HG03103 (cell line): ENCODE results near the gene MSL3B.

Experiments used
- ATAC-seq: cut with Tn5 transposase; IDR thresholded peaks from one replicate; pipeline ENCODE4 v1.9.1; 2021; ENCODE audit warnings: low read depth; ENCODE audit not compliant: unreplicated experiment

The MSL3B gene

GRCh38 chr2:233853883-233854240 is 14.3 kb downstream of the MSL3B start:
- ATAC-seq, result no peak

DNA sequence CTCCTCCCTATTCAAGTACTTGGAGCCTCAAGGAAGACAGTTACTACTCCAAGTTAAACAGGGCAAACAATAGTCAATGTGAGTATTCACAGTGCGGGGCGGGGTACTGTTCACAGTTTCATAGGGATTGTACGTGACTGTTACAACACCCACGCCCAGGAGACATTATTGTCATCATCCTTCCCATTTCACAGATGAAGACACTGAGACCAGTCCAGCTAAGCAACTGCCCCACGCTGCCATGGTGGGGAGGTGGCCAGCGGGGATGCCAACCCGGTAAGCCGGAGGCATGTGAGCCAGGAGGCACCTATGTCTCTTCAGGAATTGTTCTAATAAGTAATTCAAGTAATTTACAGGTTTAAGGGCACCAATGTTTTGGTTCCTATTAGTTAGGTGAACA is 14.8 kb downstream of the MSL3B start:
- no peak for ATAC-seq

DNA sequence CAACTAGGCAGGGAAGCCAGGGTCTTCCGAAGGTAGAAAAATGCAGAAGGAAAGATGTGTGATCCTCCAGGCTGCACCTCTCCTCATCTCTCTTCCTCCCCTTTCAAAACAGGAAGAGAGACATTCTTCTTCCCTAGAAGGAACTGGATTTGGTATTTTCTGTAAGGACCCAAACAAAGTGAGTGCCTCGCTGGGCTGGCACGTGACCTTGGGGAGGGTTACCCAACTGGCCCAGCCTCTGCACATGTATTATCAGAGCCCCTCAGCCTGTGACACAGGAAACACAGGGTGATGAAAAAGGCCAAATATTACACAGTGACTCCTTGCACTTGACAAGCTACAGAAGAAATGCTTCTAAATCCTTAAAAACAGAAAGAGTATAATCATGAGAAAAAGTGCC is 16.1 kb downstream of the MSL3B start:
- ATAC-seq, result no peak

DNA sequence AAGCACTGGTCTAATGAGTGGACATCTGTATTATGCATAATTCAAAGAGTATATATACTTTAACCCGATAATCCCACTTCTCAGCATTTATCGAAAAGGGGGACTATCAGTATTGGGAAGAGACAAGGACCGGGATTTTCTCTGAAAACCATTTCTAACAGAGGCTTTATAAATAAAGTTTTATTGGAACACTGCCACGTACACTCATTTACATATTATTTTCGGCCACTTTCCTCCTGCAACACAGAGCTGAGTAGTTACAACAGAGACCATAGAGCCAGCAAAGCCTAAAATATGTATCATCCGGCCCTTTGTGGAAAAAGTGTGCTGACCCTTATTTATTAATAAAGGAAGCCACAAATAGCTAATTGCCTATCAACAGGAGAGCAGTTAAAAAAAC is 17.0 kb downstream of the MSL3B start:
- ATAC-seq, result no peak

DNA sequence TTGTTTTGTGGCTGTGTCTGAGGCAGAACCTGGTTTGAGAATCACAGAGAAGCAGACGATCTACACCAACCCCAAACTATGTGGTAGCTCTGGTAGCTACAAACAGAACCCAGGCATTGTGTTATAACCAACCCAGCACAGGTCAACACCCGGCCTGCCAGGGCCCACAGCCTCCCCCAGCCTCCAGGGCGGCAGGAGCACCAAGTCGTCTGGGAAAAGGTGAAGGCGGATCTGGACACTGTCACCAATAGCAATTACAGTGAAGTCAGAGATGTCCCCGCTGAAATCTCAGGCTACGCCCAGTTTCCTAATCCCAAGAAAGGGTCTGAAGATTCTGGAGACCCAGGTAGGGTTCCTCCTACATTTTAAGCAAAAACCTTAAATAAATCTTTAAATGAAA is 17.4 kb downstream of the MSL3B start:
- no peak for ATAC-seq

DNA sequence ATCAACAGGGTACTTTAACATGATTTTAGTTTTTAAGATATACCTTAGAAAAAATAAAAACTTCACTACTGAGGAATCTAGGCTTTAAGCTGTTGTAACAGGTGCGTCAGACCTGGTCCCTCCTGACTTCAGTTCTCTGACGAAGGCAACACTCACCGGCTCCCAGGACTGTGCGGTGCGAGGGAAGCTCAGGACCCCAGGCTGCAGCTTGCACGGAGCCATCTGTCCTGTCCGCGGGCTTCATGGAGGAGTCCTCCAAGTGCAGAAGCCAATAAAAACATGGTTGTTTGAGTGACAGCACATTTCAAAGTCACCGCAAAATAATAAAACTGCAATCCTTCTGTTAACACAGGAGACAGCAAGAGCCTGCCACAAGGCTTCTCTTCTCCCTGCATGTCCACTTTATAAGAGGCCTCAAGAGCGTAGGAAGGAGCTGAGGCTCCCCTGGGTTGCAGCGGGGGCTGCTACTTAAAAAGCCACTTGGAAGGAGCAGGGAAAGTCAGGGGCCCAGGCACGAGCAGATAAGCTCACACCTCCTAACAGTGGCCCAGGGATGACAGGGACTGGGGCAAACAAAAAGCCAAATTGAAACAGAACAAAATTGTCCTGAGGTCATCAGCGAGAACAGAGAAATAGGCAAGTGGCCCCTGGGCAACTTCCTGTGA is 18.4 kb downstream of the MSL3B start:
- no peak for ATAC-seq

- ATAC-seq, result no peak
These were observed 19.9 kb downstream of the MSL3B start for GRCh38 chr2:233848276-233848675.

DNA sequence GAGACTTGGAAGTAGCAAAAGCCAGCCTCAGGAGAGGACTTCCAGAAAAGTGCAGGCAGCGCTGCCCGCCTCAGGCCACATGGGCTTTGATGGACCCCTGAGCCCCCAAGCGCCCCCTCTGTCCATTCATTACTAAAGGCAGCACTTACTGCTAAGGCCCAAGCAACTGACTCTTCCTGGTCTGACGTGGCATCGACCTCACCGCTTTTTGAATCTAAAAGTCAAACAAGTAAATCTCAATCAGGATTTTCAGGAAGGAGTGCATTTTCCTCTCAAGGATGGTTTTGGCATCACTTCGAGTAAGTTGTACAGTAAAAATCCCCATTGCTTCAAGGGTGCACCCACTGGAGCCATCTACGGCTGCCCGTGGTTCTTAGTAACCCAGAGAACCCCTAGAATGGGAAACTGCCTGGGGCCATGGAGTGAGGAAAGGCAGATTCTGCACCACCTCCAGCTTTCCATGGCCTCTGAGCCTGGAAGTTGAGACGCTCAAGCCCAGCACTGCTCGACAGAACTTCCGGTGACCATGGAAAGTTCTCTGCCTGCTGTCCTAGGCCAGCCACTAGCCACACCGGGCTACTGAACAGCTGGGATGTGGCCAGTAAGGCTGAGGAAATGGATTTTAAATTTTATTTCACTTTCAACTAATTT is 20.8 kb downstream of the MSL3B start:
- ATAC-seq, result no peak

- ATAC-seq, result no peak
These were observed 21.6 kb downstream of the MSL3B start for GRCh38 chr2:233846387-233847247.

DNA sequence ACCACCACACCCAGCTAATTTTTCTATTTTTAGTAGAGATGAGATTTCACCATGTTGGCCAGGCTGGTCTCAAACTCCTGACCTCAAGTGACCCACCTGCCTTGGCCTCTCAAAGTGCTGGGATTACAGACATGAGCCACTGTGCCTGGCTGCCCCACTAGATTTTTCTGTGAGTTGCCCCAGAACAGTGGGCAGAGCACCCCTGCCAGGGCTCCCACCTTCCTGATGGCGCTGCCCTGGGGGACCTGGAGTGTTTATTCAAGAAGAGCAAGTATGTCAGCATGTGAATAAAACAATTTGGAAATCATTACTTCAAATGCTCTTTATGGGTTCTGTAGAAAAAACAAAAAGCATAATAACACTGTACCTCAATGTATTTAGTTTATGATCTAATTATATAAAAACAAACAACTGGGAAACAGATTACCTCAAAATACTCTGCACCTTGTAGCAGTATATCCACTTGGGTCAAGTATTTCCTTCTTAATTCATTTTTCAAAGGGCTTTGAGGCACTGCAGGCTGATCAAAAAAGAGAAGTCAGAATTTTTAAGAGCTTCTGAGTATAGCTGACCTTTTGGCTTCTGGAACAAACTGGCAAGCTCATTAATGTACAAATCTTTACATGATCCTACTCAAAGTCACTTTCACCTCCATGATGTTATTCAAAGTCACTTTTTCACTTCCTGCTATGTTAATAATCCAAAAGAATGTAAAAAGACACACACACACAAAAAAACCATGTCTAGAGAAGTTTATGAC is 22.7 kb downstream of the MSL3B start:
- no peak for ATAC-seq

GRCh38 chr2:233844836-233845235 is 23.4 kb downstream of the MSL3B start:
- no peak for ATAC-seq

GRCh38 chr2:233844064-233844807 is 23.9 kb downstream of the MSL3B start:
- ATAC-seq, result no peak

GRCh38 chr2:233841183-233841582 is 27.0 kb downstream of the MSL3B start:
- no peak for ATAC-seq

- ATAC-seq, result no peak
These were observed 27.7 kb downstream of the MSL3B start for GRCh38 chr2:233840520-233840919.

GRCh38 chr2:233839447-233839820 is 28.8 kb downstream of the MSL3B start:
- no peak for ATAC-seq

- ATAC-seq, result no peak
These were observed 29.3 kb downstream of the MSL3B start for GRCh38 chr2:233838726-233839446.

- ATAC-seq, result no peak
These were observed 29.9 kb downstream of the MSL3B start for GRCh38 chr2:233838251-233838650.

GRCh38 chr2:233837694-233838229 is 30.4 kb downstream of the MSL3B start:
- ATAC-seq, result no peak

DNA sequence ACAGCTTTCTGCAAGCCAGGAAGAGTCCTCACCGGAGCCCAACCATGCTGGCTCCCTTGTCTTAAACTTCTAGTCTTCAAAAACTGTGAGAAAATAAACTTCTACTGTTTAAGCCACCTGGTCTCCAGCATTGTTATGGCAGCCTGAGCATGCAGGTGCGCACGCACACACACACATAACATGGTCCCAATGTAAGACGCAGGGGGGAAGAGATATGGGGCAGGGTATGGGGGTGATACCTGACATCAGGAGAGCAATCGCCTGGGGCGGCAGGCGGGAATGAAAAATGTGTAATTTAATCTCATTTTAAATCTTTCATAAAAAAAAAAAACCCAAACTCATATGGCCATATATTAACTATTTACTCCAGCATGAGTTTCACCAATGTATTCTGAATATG is 31.8 kb downstream of the MSL3B start:
- no peak for ATAC-seq
